ENCODE data around the gene EGFR. TPM values are rescaled to one million over a fixed set of nuclear protein-coding genes. Genes with fewer than 3 reads are reported as not detected.
A peak's percentile ranks its signal among the peaks of the same experiment; 100 is the strongest.

Gene EGFR
- not detected for total RNA-seq

DNA sequence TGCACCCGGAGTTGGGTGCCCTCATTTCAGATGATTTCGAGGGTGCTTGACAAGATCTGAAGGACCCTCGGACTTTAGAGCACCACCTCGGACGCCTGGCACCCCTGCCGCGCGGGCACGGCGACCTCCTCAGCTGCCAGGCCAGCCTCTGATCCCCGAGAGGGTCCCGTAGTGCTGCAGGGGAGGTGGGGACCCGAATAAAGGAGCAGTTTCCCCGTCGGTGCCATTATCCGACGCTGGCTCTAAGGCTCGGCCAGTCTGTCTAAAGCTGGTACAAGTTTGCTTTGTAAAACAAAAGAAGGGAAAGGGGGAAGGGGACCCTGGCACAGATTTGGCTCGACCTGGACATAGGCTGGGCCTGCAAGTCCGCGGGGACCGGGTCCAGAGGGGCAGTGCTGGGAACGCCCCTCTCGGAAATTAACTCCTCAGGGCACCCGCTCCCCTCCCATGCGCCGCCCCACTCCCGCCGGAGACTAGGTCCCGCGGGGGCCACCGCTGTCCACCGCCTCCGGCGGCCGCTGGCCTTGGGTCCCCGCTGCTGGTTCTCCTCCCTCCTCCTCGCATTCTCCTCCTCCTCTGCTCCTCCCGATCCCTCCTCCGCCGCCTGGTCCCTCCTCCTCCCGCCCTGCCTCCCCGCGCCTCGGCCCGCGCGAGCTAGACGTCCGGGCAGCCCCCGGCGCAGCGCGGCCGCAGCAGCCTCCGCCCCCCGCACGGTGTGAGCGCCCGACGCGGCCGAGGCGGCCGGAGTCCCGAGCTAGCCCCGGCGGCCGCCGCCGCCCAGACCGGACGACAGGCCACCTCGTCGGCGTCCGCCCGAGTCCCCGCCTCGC lies at the start of gene EGFR:
TSS of gene EGFR (plus strand) at position 657 of the 830 bp plus-strand sequence. CDS start 261 bp downstream, outside the sequence.
- Mint-ChIP-seq H3K4me1 (ENCODE audit: low read depth) (no peaks in the 10 kb centered on the region), H3K9me3 (ENCODE audit: insufficient read depth) (no peaks in the 10 kb centered on the region), H3K36me3 (ENCODE audit: low read depth) (no peaks in the 10 kb centered on the region), H3K27me3 (ENCODE audit: low read depth) (peaks cover 52% of the 10 kb centered on the region), H3K4me3 (no peak within 1 kb of the TSS), H3K27ac (no peak within 1 kb of the TSS)
- DNase-seq (no peak), ATAC-seq (peak; percentile 51)
- POLR2A ChIA-PET, result no interaction called here
- CTCF ChIA-PET, result no interaction called here

DNA sequence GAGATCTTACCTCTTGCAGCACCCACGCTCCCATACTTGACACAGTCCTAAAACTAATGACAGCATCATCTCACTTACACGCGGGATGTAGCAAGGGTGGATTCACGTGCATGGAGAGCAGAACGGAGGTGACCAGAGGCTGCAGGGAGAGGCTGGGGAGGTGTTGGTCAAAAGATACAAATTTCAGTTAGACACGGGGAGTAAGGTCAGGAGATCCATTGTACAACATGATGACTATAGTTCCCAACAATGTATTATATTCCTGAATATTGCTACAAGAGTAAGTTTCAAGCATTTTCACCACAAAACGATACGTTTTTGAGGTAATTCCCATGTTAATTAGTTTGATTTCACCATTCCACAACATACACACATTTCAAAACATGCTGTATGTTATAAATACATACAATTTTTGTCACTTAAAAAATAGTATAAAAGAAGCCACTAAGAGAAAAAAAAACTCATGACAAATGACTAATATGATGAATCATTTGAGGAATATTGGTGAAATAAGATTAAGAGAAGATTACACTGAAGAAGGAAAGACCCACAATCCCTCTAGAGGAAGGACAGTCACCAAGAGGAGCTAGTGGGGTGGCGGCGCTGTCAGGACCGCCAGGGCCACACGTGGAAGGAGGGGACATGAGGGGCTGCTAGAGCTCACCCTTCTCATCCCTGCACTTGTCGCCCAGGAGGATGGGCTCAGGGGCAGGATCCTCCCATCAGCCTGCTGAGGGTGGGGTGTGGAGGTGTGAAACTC lies 49.4 kb upstream of the EGFR start:
- Mint-ChIP-seq H3K9me3 (ENCODE audit: insufficient read depth) (no peaks in the 10 kb centered on the region), H3K27ac (no peak overlapping the region), H3K4me1 (ENCODE audit: low read depth) (no peaks in the 10 kb centered on the region), H3K27me3 (ENCODE audit: low read depth) (no peaks in the 10 kb centered on the region), H3K4me3 (no peak overlapping the region), H3K36me3 (ENCODE audit: low read depth) (no peaks in the 10 kb centered on the region)
- no peak for DNase-seq
- ChIA-PET POLR2A (no interaction called here), CTCF (no interaction called here)
- ATAC-seq, result no peak

GRCh38 chr7:54972733-54973294 lies 46.0 kb upstream of the EGFR start:
- no peaks in the 10 kb centered on the region for H3K27me3 Mint-ChIP-seq (ENCODE audit: low read depth)
- no peak overlapping the region for H3K27ac Mint-ChIP-seq
- no peaks in the 10 kb centered on the region for H3K36me3 Mint-ChIP-seq (ENCODE audit: low read depth)
- CTCF ChIA-PET, result no interaction called here
- POLR2A ChIA-PET, result no interaction called here
- H3K4me1 Mint-ChIP-seq (ENCODE audit: low read depth), result no peaks in the 10 kb centered on the region
- ATAC-seq (no peak), DNase-seq (no peak)
- no peak overlapping the region for H3K4me3 Mint-ChIP-seq
- H3K9me3 Mint-ChIP-seq (ENCODE audit: insufficient read depth), result no peaks in the 10 kb centered on the region

- no peak for ATAC-seq
- Mint-ChIP-seq H3K27me3 (ENCODE audit: low read depth) (no peaks in the 10 kb centered on the region), H3K9me3 (ENCODE audit: insufficient read depth) (no peaks in the 10 kb centered on the region), H3K4me3 (no peak overlapping the region), H3K27ac (no peak overlapping the region), H3K36me3 (ENCODE audit: low read depth) (no peaks in the 10 kb centered on the region), H3K4me1 (ENCODE audit: low read depth) (no peaks in the 10 kb centered on the region)
- ChIA-PET CTCF (no interaction called here), POLR2A (no interaction called here)
- no peak for DNase-seq
Observed at GRCh38 chr7:54978364-54979116, 40.3 kb upstream of the EGFR start.

GRCh38 chr7:54980521-54980920 lies 38.3 kb upstream of the EGFR start:
- DNase-seq, result no peak
- Mint-ChIP-seq H3K4me1 (ENCODE audit: low read depth) (no peaks in the 10 kb centered on the region), H3K4me3 (no peak overlapping the region), H3K36me3 (ENCODE audit: low read depth) (no peaks in the 10 kb centered on the region), H3K27ac (no peak overlapping the region), H3K9me3 (ENCODE audit: insufficient read depth) (no peaks in the 10 kb centered on the region), H3K27me3 (ENCODE audit: low read depth) (no peaks in the 10 kb centered on the region)
- ATAC-seq, result no peak
- ChIA-PET POLR2A (no interaction called here), CTCF (no interaction called here)

- ATAC-seq (no peak), DNase-seq (no peak)
- ChIA-PET POLR2A (no interaction called here), CTCF (no interaction called here)
- no peaks in the 10 kb centered on the region for H3K4me1 Mint-ChIP-seq (ENCODE audit: low read depth)
- H3K9me3 Mint-ChIP-seq (ENCODE audit: insufficient read depth), result no peaks in the 10 kb centered on the region
- no peak overlapping the region for H3K4me3 Mint-ChIP-seq
- no peak overlapping the region for H3K27ac Mint-ChIP-seq
- H3K36me3 Mint-ChIP-seq (ENCODE audit: low read depth), result no peaks in the 10 kb centered on the region
- no peaks in the 10 kb centered on the region for H3K27me3 Mint-ChIP-seq (ENCODE audit: low read depth)
Observed at GRCh38 chr7:54981913-54982312, 36.9 kb upstream of the EGFR start.

DNA sequence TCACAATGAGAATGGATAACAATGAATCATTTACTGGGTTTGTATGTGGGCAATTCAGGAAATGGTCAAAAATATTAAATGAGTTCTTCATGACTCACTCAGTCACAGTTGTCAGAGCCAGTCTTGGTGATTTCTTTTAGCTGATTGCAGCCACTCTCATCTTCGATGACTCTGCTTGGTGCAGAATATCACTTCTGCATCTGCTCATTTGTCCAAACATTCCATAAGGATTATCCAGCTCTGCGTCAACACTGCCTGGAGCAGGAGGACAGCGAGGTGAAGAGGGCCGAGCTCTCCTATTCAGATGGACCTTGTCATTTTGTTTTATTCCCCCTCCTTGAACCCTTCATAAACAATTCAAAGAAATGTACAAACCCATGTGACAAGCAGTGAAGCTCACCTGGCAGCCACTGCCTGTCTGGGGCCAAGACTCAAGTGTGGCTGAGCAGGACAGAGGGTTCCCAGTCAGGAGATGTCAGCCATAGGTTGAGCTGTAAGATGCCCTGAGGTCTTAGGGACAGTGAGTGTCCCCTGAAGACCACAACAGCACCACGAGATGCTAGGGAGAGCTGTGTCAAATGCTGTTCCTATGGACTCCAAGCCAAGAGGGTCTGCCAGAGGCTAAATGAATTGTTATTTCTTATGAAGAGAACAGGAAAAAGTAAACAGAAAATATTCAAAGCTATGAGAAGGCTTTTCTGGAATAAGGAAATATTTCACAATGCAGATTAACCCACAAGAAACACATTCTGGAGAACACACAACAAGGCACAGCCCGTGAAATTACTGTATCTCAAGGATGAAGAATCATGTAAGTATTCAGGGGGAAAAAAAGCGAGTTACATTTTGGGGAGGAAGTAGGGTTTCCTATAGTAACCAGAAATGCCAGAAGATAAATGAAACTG lies 33.1 kb upstream of the EGFR start:
- ATAC-seq, result no peak
- no peak for DNase-seq
- no peaks in the 10 kb centered on the region for H3K4me1 Mint-ChIP-seq (ENCODE audit: low read depth)
- no peaks in the 10 kb centered on the region for H3K36me3 Mint-ChIP-seq (ENCODE audit: low read depth)
- ChIA-PET CTCF (no interaction called here), POLR2A (no interaction called here)
- H3K27me3 Mint-ChIP-seq (ENCODE audit: low read depth), result no peaks in the 10 kb centered on the region
- H3K4me3 Mint-ChIP-seq, result no peak overlapping the region
- H3K9me3 Mint-ChIP-seq (ENCODE audit: insufficient read depth), result no peaks in the 10 kb centered on the region
- no peak overlapping the region for H3K27ac Mint-ChIP-seq

DNA sequence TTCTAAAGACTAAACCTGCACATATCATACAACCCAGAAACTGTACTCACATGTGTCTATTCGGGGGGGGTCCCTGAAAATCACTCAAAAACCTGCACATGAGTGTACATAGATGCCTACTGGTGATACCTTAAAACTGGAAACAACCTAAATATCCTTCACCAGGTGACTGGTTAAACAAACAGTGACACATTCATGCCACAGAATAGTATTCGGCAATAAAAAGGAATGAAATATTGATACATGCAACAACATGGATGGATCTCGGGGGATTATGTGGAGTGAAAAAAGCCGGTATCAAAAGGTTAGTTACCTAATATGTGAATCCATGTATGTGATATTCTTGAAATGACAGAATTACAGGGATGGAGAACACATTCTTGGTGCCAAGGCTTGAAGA lies 32.1 kb upstream of the EGFR start:
- H3K4me3 Mint-ChIP-seq, result no peak overlapping the region
- no peaks in the 10 kb centered on the region for H3K36me3 Mint-ChIP-seq (ENCODE audit: low read depth)
- ATAC-seq (no peak), DNase-seq (no peak)
- no peaks in the 10 kb centered on the region for H3K27me3 Mint-ChIP-seq (ENCODE audit: low read depth)
- H3K27ac Mint-ChIP-seq, result no peak overlapping the region
- ChIA-PET CTCF (no interaction called here), POLR2A (no interaction called here)
- H3K4me1 Mint-ChIP-seq (ENCODE audit: low read depth), result no peaks in the 10 kb centered on the region
- no peaks in the 10 kb centered on the region for H3K9me3 Mint-ChIP-seq (ENCODE audit: insufficient read depth)

DNA sequence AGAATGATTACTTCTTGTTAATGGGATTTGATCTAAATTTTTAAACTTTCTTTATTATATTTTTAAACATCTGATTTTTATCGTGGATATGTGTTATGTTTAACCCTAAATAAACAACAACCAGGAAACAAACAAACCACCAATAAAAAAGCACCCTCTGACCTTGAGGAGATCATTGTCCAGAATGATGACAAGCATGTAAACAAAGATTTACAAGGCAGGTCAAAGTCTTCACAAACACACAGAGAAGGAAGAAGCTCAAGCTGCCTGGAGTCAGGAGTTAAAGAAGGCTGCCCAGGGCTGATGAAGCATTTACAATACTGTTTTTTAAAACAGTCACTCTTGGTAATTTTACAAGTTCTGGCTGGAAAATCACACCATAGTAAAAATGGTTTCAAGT lies 31.0 kb upstream of the EGFR start:
- H3K4me3 Mint-ChIP-seq, result no peak overlapping the region
- ChIA-PET POLR2A (no interaction called here), CTCF (no interaction called here)
- no peaks in the 10 kb centered on the region for H3K27me3 Mint-ChIP-seq (ENCODE audit: low read depth)
- DNase-seq (no peak), ATAC-seq (no peak)
- H3K9me3 Mint-ChIP-seq (ENCODE audit: insufficient read depth), result no peaks in the 10 kb centered on the region
- H3K27ac Mint-ChIP-seq, result no peak overlapping the region
- H3K36me3 Mint-ChIP-seq (ENCODE audit: low read depth), result no peaks in the 10 kb centered on the region
- H3K4me1 Mint-ChIP-seq (ENCODE audit: low read depth), result no peaks in the 10 kb centered on the region

- CTCF ChIA-PET, result no interaction called here
- no peak for DNase-seq
- no peaks in the 10 kb centered on the region for H3K9me3 Mint-ChIP-seq (ENCODE audit: insufficient read depth)
- no peak overlapping the region for H3K4me3 Mint-ChIP-seq
- H3K36me3 Mint-ChIP-seq (ENCODE audit: low read depth), result no peaks in the 10 kb centered on the region
- H3K27me3 Mint-ChIP-seq (ENCODE audit: low read depth), result no peaks in the 10 kb centered on the region
- H3K27ac Mint-ChIP-seq, result no peak overlapping the region
- no peaks in the 10 kb centered on the region for H3K4me1 Mint-ChIP-seq (ENCODE audit: low read depth)
- no peak for ATAC-seq
- POLR2A ChIA-PET, result no interaction called here
Observed at GRCh38 chr7:54988516-54988915, 30.3 kb upstream of the EGFR start.

GRCh38 chr7:54989453-54990225 lies 29.2 kb upstream of the EGFR start:
- H3K36me3 Mint-ChIP-seq (ENCODE audit: low read depth), result no peaks in the 10 kb centered on the region
- no peak overlapping the region for H3K27ac Mint-ChIP-seq
- ATAC-seq (no peak), DNase-seq (no peak)
- H3K4me3 Mint-ChIP-seq, result no peak overlapping the region
- ChIA-PET POLR2A (no interaction called here), CTCF (no interaction called here)
- no peaks in the 10 kb centered on the region for H3K27me3 Mint-ChIP-seq (ENCODE audit: low read depth)
- H3K9me3 Mint-ChIP-seq (ENCODE audit: insufficient read depth), result no peaks in the 10 kb centered on the region
- H3K4me1 Mint-ChIP-seq (ENCODE audit: low read depth), result no peaks in the 10 kb centered on the region
